ENCODE results near the gene MTIF3.
A peak's percentile ranks its signal among the peaks of the same experiment; 100 is the strongest.
"Not testable (repeated sequence)": the region's sequence is repeated elsewhere in the genome, so short reads cannot be mapped to it uniquely, and the experiment has no call there.

Gene MTIF3

DNA sequence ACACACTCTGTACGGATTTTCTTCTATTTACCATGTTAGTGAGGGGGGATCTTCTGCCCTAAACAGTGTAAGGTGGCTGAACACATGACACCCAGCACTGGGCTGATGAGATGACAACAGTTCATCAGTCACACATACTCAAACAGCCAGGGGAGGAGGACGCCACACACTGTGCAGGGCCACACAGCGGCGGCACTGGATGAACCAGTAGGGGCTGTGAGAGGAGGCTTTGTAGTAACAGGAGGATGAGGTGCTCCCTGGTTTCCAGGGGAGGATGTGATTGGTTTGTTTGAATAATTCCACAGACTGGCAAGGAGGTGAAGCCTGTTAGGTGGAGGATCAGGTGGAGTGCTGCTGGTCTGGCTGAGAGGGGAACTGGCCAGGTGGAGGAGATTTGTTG is 42.3 kb downstream of the MTIF3 start:
- no peak for DNase-seq

DNA sequence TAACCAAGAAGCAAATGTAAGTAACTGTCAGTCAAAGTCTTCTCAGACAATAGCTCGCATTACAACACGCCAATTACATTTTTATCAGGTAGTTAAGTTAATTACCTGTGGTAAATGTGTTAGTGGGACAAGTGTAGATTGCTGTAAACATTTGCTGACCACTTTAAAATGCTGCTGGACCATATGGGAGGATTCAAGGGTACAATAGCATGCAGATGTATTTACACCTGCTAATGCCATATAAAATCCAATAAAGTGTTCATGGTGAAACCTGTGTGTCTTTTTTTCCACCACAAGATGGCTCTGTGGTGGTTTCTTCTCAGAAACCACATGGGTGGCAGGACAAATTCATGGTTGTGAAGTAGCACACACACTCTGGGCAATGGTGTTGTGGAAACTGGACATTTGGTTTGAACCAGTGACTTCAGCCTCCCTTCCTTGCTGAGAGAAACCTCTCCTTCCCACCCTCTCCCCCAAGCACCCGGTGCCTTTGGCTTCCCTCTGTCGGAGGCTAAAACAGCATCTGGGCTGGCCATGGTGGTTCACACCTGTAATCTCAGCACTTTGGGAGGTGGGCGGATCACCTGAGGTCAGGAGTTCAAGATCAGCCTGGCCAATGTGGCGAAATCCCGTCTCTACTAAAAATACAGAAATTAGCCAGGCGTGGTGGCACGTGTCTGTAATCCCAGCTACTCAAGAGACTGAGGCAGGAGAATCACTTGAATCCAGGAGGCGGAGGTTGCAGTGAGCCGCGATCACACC is 44.0 kb downstream of the MTIF3 start:
- peak; percentile 49 for DNase-seq

DNA sequence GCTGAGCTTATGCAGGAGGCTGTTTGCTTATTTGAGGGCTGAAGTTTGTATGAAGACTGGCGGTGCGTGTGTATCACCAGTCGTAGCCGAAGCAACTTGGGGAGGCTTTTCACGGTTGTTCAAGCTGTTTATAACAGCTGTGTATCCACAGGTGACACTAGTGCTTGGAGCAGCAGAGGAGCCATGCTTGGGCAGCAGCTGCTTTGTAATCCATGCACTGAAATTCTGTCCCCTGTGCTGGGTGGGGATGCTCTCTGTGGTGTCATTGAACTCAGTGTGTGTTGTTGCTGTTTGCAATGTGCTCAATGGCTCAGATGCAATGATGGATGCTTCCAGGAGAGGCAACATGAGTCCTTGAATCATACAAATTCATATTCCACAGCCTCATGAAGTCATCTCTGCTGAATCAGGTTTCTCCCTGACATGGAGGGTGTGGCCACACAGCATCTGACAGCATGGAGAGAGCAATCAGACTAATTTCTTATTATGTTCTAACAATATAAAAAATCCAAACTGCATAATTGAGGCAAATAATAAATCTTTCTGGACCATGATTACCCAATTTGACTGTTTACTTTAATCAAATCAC is 44.7 kb downstream of the MTIF3 start:
- no peak for DNase-seq

DNA sequence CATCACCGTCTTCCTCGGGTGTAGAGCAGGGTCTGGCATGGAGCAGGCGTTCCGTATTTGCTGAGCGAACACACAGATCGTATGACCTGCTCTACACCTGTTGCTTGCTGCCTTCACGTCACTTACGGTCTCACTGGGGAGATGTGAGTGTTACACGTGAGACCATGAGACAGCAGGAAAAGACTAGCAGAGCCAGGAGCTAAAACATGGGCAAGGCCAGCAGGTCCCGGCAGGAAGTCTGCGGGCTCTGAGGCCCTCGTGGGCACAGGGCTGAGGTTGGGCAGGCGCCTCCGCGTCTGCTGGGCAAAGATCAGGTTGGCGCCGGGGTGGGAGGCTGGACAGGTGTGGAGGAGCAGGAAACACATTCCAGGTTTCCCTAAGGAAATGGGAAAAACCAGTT is 45.7 kb downstream of the MTIF3 start:
- DNase-seq: no peak

DNA sequence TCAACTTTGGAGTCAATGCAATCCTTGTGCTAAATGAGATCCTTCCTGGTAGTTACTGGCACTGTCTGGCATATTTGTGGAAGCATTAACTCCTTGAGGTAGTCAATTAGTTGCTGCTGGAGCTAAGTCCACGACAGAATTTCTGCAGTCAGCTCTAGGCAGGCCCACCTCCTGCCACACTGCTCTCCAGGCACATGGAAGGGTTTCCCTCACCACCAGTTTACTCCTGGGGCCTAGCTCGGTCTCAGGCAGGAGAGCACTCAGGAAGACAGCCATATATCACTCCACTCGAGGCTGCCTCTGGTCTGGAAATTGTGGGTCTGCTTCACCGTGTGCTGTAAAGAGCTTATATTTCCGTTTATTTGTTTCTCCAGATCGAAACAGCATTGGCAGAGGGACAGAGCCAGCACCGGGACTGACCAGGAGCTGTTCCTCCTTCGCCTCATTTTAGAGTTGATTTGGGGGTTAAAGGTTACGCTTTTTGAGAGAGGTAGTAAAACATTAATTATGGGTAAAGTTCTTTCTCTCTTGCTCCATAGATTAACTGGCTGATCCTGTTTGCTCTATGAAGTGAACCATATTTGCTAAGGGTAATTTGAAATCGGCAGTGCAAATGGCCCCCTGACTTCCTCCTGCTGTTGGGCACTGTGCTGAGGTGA is 46.5 kb downstream of the MTIF3 start:
- no peak for DNase-seq

DNA sequence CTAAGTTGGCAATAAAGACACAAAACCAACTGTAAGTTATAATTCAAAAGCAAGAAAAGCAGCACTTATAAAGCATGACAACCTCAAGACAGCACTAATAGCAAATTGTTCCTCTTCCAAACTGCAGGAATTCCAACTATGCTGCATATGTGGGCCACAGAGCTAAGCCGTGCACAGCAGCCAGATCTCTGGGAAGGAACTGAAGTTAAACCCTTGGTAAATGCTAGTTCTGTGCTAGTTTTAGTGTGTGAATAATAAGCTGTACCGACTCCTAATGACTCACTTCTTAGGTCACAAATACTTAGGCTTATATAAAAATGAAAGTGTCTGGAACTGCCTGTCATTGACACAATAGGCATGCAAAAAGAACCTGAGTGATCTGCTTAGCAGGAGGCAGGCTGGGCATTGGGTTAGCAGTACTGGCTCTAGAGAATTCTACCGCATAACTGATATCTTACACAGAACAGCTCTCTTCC is 47.1 kb downstream of the MTIF3 start:
- no peak for DNase-seq

DNA sequence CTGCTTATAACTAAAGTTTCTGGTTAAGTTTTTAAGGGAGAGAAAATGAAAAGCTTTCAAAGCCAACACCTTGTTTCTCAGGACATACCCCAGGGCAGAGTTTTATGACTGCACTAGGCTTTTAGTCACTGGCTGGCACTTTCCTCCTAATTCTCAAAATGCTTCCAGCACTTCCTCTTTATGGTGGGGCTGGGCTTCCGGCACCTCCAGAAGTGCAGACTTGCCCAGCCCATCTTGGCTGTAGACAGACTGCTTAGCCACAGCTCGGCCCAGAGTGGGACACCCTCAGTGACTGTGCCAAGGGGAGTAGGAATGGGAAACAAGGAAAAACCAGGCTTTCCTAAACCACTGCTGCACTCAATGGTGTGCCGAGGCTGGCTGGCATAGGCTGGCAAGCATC is 49.2 kb downstream of the MTIF3 start:
- no peak for DNase-seq

DNA sequence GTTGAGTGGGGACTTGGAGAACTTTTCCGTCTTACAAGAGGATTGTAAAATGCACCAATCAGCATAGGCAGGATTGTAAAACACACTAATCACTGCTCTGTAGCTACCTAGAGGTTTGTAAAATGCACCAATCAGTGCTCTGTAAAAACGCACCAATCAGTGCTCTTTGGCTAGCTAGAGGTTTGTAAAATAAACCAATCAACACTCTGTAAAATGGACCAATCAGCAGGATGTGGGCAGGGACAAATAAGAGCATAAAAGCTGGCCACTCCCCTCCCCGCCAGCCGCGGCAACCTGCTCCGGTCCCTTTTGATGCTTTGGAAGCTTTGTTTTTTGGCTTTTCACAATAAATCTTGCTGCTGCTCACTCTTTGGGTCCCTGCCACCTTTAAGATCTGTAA is 50.0 kb downstream of the MTIF3 start:
- DNase-seq: not testable (repeated sequence)

DNA sequence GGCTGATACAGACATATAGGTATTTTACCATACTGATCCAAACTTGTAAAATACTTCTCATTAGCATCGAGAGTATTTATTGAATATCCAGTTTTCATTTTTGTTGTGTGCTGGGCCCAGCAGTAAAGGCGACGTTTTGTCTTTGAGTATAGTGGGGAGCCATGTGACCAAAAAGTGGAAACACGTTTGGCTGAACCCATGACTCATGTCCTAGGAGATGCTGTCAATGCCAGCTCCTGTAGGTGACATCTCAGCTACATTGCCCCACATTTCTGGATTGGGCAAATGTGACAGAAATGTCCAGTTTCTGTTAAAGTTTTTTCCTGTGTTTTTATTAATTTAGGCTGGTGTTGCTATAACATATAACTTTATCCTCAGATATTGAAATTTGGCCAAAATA is 52.0 kb downstream of the MTIF3 start:
- no peak for DNase-seq

DNA sequence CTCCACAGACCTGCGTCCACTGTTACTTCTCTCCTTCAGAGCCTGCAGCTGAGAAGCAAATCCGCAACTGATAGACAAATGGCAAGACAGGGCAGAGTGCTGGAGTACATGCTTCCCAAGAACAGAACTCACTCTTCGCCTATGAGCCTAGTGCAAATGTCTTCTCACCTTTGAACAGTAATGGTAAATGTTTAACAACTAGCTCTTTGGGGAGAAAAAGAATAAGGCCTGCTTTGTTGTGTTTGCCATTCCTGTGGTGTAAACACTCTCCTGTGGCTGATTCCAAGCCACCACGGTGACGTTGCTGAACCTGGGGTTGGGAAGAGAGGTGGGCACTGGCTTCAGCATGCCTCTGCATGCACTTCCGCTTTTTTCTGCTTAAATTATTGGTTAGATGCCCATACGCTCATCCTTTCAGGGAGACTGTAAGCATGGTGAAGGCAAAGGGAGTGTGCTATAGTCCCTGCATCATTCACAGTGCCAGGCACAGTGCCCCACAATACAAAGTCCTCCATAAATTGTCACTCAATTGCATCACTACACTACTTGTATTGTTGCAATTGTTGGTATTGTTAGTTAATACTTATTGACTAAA is 54.0 kb downstream of the MTIF3 start:
- DNase-seq: no peak

DNA sequence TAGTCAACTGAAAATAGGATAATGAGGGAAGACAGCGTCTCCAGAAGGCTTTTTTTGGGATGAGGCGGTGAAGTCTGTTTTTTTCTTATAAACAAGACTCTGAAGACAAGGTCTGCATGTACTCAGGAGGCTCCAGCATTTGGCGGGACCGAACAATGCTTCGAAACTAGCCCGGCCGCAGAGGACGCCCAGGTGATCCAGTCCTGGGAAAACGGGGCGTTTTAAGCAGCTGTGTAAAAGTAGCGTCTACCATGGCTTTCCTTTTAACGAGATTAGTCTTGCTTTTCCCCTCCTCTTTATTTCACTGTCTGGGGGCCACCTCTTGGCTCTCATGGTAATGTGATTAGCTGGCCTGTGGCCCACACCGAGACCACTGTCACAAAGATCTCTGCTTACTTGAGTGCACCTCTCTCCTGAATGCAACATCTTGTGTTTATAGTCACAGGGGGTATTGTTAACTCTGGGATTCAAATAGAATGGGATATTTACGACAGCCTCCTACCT is 55.3 kb downstream of the MTIF3 start:
- no peak for DNase-seq

DNA sequence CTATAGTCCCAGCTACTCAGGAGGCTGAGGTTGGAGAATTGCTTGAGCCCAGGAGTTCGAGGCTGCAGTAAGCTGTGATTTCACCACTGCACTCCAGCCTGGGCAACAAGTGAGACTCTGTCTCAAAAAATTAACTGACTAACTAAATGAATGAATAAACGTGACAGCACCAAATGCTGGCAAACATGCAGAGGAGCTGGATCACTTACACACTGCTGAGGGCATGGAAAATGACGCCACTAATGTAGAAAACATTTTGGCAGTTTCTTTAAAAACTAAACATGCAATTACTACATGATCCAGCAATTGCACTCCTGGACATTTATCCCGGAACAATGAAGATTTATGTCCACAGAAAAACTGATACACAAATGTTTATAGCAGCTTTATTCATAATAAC is 57.3 kb downstream of the MTIF3 start:
- DNase-seq: no peak

DNA sequence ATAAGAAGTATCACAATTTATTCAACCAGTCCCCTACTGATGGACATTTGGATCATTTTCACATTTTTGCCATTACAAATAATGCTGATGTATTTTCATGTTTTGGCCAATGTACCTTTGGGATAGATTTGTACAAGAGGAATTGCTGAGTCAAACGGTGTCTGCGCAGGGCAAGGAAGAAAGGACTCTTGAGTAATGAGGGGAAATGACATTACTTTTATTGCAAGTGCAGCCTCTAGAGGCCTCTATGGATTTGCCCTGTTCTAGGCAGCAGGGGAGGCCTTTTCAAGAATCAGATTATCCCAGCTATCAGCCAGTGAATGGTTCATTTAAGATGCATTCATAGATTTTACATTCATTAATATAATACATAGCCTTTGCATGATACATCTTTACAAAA is 58.9 kb downstream of the MTIF3 start:
- no peak for DNase-seq

DNA sequence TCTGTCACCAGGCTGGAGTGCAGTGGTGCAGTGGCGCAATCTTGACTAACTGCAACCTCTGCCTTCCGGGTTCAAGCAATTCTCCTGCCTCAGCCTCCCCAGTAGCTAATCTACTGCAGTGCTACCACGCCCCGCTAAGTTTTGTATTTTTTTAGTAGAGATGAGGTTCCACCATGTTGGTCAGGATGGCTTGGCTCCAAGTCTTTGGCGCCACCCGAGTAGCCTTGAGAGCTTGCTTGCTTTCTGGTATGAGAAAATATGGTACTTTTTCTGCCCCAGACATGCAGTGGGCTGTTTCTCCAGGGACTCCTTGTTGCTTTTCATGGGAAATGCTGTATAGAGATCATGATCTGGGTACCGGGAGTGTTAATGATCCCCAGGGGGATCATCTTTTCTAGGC is 60.5 kb downstream of the MTIF3 start:
- DNase-seq: no peak

DNA sequence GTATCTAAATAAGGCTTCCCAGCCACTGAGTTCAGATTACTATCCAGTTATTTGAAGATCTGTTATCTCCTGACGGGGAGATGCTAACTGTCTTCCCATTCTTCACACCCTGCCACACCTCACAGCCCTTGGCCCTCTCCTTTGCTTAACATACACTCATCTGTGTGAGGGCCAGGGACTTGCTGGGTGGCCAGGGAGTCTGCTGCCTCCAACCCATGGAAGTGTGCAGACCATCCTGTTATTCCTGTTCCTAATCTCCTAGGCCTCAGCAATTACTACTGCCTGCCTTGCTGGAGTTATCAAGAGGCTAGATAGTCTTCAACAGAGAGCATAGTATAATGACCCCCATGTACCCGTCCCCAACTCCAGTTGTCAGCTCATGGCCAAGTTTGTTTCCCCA is 62.1 kb downstream of the MTIF3 start:
- no peak for DNase-seq

Data from NCI-H1417 treated with DMSO at 0.1 percent for 48 hours (cell line).